Osteocyte (in vitro differentiated cells): ENCODE results near the gene KIF21B. TPM values are rescaled to one million over a fixed set of nuclear protein-coding genes. Genes with fewer than 3 reads are reported as not detected.
"Not testable (repeated sequence)": the region's sequence is repeated elsewhere in the genome, so short reads cannot be mapped to it uniquely, and the experiment has no call there.

Source experiments
- DNase-seq: peaks from one replicate; pipeline ENCODE4 v3.0.0; 2021; ENCODE audit warnings: mixed read lengths; ENCODE audit not compliant: unreplicated experiment; ENCODE audit errors: extremely low spot score
- H3K27ac Mint-ChIP-seq: one replicate; pipeline ENCODE4 v1.8.0; 2021; ENCODE audit warnings: mild to moderate bottlenecking, mixed read lengths; ENCODE audit not compliant: unreplicated experiment
- H3K27me3 Mint-ChIP-seq: one replicate; pipeline ENCODE4 v1.8.0; 2021; ENCODE audit warnings: mixed read lengths; ENCODE audit not compliant: unreplicated experiment
- H3K36me3 Mint-ChIP-seq: one replicate; pipeline ENCODE4 v1.8.0; 2021; ENCODE audit warnings: mixed read lengths; ENCODE audit not compliant: unreplicated experiment
- H3K4me1 Mint-ChIP-seq: one replicate; pipeline ENCODE4 v1.8.0; 2021; ENCODE audit warnings: mixed read lengths; ENCODE audit not compliant: unreplicated experiment
- H3K4me3 Mint-ChIP-seq: one replicate; pipeline ENCODE4 v1.8.0; 2021; ENCODE audit warnings: mild to moderate bottlenecking, moderate library complexity, mixed read lengths; ENCODE audit not compliant: unreplicated experiment
- H3K9me3 Mint-ChIP-seq: one replicate; pipeline ENCODE4 v1.8.0; 2021; ENCODE audit warnings: mixed read lengths; ENCODE audit not compliant: unreplicated experiment
- CTCF ChIP-seq: fragments of 200-600 bp; sonication (generic); IDR thresholded peaks from 2 replicates; pipeline ENCODE4 v1.5.0; 2021; ENCODE audit warnings: antibody characterized with exemption, mild to moderate bottlenecking, moderate library complexity
- total RNA-seq: library from RNA; stranded (reverse); gene quantifications from 2 replicates; pipeline ENCODE4 v1.2.1, GENCODE V29; 2021

Gene KIF21B
- total RNA-seq, 1 donor from 2014 or later: 0.97 TPM

GRCh38 chr1:200962631-200963030 is 60.9 kb downstream of the KIF21B start:
- Mint-ChIP-seq H3K27ac (no peak overlapping the region), H3K9me3 (no peaks in the 10 kb centered on the region), H3K27me3 (peaks cover 4% of the 10 kb centered on the region), H3K4me3 (no peak overlapping the region), H3K36me3 (no peaks in the 10 kb centered on the region), H3K4me1 (no peaks in the 10 kb centered on the region)
- DNase-seq: no peak
- TF ChIP-seq CTCF: no peak

- not testable (repeated sequence) for DNase-seq
Measured at GRCh38 chr1:200962151-200962550, 61.4 kb downstream of the KIF21B start.

GRCh38 chr1:200960948-200961340 is 62.6 kb downstream of the KIF21B start:
- peaks cover 4% of the 10 kb centered on the region for H3K27me3 Mint-ChIP-seq
- no peak for DNase-seq
- H3K4me3 Mint-ChIP-seq: no peak overlapping the region
- TF ChIP-seq CTCF: no peak
- H3K36me3 Mint-ChIP-seq: no peaks in the 10 kb centered on the region
- H3K9me3 Mint-ChIP-seq: no peaks in the 10 kb centered on the region
- no peaks in the 10 kb centered on the region for H3K4me1 Mint-ChIP-seq
- H3K27ac Mint-ChIP-seq: no peak overlapping the region

More at GRCh38 chr1:200962151-200962550, 61.4 kb downstream of the KIF21B start:
- not testable (repeated sequence) for H3K36me3 Mint-ChIP-seq, H3K9me3 Mint-ChIP-seq, H3K4me3 Mint-ChIP-seq, H3K27ac Mint-ChIP-seq, H3K4me1 Mint-ChIP-seq, H3K27me3 Mint-ChIP-seq

GRCh38 chr1:200960236-200960947 is 63.1 kb downstream of the KIF21B start:
- no peaks in the 10 kb centered on the region for H3K9me3 Mint-ChIP-seq
- H3K36me3 Mint-ChIP-seq: no peaks in the 10 kb centered on the region
- no peak overlapping the region for H3K4me3 Mint-ChIP-seq
- no peaks in the 10 kb centered on the region for H3K4me1 Mint-ChIP-seq
- no peak for DNase-seq
- H3K27ac Mint-ChIP-seq: no peak overlapping the region
- H3K27me3 Mint-ChIP-seq: peaks cover 8% of the 10 kb centered on the region
- TF ChIP-seq CTCF: no peak

- Mint-ChIP-seq H3K4me3 (no peak overlapping the region), H3K4me1 (no peaks in the 10 kb centered on the region), H3K27ac (no peak overlapping the region), H3K36me3 (no peaks in the 10 kb centered on the region), H3K27me3 (peaks cover 13% of the 10 kb centered on the region), H3K9me3 (no peaks in the 10 kb centered on the region)
- no peak for TF ChIP-seq CTCF
- no peak for DNase-seq
Measured at GRCh38 chr1:200959411-200959921, 64.0 kb downstream of the KIF21B start.
